GM19438 (cell line): Measurements from ENCODE around the gene DISP3.

Source experiments
- ATAC-seq: cut with Tn5 transposase; IDR thresholded peaks from one replicate; pipeline ENCODE4 v1.9.1; 2021; ENCODE audit warnings: low read depth; ENCODE audit not compliant: unreplicated experiment

Gene DISP3

DNA sequence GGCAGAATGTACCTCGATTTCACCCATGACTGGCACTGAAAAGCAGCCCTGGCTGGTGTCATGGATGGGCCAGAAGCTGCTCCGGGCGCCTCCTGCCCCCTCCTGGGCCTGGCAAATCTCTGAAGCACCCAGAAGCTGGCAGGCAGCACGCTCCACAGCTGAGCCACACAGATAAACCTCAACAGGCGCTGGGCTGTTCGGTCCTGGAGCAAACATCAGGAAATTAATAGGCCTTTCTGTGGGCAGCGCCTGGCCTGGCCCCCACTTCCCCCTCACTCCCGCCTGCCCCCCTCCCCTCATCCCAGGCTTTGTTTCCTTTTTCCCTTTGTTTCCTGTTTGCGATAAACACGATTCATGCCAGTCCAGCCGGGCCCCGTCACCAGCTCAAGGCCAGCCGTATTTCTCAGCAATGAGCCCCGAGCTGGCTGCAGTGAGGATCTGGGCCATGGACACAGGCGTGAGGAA, 20.1 kb upstream of the DISP3 start:
- ATAC-seq = no peak

DNA sequence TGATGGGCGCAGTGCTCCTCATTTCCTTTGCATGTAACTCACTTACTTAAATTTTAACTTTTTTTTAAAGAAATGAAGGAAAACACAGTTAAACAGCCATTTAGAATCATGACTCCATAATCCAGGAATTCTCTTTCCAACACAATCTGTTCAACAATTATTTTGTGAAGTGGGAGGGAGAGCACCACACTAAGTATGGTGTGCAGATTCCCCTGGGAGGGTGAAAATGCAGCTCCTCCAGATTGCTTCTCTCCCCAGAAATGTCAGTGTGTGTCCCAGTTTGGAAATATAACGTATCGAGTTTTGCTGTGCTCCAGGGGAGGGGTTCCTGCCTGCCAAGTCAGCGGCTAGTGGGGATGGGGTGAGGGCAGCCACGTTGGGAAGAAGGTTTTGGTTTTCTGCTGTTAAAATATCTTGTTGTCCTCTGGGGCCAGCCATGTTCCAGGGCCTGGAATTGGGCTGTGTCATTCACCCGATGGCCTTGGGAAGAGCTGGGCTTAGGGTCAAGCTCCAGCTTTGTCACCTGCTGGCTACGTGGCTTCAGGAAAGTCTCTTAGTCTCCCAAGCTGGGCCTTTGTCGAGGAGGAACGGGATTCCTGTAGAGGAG, 17.3 kb upstream of the DISP3 start:
- no peak for ATAC-seq

DNA sequence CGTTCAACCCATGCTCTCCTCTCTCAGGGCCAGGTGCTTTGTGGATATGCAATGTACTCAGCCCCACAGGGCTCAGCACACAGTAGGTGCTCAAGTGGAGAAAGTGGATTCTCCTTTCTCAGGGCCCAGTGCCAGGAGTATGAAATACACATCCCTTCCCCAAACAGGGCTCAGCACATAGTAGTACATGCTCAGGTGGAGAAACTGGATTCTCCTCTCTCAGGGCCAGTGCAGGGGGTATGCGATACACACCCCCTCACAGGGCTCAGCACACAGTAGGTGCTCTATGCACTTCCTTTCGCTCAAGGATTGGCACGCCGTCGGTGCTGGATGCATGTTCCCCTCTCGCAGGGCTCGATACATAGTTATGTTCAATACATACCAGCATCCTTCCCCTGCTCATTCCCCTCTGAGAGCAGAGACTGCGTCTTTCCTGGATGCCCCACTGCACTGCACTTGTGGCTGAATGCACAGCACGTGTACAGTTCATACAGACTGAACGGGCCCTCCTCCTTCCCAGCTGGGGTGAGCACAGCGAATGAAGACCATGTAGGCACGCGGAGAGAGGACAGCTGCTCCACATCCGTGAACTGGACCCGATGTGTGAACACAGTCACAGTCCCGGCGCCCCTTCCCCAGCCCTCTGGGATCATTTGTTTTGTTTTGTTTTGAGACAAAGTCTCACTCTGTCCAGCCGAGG, 16.6 kb upstream of the DISP3 start:
- no peak for ATAC-seq

DNA sequence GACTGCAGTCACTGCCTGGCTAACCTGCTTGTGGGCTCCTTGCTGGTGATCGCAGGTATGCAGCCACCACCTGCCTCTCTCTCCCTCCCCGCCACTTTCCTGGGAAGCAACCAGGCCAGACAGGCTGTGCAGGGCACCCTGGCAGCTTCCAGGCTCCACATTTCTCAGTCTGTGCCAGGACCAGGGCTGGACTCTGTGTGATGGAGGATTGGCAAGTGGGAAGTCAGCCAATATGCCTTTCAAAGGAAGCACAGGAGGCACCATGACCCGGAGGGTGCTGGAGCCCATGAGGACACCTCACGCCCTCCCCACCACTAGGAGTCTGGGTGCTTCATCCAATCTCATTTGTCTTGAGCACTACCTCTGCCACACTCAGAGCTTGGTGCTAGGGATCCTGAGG, 15.8 kb upstream of the DISP3 start:
- no peak for ATAC-seq

DNA sequence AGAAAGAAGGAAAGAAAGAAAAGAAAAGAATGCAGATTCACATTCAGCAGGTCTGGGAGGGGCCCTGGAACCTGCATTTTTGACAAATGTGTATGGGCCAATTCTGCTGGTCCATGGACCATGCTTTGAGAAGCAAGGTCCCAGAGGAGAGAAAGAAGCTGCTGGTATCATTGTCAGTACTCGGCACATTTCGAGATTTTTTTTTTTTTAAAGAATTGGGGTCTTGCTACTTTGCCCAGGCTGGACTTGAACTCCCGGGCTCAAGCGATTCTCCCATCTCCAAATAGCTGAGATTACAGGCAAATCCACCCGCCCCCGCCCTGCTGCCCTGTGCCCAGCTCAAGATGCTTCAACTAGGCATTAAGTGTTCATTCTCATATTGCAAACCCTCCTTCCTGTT, 13.6 kb upstream of the DISP3 start:
- no peak for ATAC-seq

DNA sequence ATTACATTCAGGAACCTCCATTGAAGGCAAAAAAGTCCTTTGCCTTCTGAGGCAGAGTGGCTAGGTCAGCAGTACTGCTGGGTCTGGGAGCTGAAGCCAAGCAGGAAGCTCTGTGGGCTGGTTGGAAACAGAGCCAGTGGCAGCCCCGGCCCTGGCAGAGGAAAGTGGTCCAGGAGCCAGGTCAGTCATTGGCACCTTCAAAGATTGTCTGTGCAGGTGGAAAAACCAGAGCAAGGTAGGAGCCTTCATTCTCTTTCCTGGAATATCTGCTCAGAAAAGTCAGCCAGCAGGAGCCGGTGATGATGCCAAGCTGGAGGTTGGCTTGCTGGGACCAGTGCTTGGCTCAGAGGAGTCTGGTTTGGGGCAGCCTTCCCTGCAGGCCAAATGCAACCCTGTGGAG, 12.5 kb upstream of the DISP3 start:
- no peak for ATAC-seq

DNA sequence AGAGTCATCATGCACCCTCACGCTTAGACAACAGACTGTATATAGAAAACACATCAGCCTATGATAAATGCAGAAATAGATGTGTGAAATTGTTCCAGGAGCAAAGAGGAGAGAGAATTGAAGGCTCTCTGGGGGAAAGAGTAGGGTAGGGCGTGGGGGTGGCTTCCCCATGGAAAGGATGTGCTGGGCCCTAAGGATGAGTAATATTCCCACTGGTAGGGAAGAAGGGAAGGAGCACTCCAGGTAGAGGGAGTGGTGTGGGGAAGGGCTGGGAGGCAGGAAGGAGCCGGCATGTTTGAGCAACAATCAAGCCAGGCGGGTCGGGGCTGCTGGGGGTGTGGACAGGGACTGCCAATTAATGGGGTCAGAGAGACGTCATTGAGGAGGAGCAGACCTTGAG, 10.1 kb upstream of the DISP3 start:
- ATAC-seq = no peak

DNA sequence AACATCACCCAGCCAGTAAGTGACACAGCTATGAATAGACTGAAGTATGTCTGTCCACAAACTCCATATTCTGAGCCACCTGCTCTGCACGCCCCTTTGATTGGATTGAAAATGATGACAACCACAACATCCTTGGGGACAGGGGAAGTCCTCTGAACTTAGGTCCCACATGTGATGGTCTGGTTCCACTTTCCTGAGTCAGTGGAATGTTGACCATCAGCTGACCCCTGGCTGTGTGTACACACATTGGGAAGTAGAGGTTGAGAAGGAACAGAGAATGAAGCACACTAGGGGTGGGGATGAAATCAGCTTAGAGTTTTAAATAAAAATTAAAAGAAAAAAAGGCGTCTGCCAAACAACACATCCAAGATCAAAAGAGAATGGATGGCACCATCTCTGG, 8.0 kb upstream of the DISP3 start:
- ATAC-seq = no peak

DNA sequence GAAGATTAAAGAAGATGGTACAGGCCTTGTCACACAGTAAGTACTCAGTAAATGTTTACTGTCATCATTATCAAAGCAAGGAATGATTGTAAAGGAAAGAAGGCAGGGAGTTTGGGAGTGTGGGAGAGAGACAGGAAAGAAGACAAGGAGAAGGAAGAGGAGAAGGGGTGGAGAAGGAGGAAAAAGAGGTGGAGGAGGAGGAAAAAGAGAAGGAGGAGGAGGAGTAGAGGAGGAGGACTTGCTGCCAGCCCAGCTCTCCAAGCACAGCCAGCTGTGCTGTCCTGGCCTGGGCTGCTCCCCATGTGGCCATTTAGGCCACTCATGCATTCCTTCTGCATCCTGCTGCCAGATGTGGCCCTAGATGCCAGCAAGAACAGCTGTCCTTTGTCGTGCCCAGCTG, 7.5 kb upstream of the DISP3 start:
- no peak for ATAC-seq

DNA sequence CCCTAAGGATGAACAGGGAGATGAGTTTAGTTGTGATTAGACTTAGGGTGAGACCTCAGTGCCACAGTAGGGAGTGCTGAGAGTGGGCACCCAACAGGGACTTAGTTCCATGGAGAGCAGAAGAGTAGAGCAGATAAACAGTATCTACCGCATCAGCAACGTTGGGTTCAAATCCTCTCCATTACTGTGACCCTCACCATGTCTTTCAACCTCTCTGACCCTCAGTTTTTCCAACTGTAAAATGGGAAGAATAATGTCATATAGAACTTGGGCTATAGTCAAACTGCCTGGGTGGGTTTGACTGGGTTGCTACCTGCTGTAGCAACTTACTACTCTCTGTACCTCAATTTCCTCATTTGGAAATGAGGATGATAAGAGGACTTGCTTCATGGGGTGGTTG, 6.7 kb upstream of the DISP3 start:
- ATAC-seq = no peak

DNA sequence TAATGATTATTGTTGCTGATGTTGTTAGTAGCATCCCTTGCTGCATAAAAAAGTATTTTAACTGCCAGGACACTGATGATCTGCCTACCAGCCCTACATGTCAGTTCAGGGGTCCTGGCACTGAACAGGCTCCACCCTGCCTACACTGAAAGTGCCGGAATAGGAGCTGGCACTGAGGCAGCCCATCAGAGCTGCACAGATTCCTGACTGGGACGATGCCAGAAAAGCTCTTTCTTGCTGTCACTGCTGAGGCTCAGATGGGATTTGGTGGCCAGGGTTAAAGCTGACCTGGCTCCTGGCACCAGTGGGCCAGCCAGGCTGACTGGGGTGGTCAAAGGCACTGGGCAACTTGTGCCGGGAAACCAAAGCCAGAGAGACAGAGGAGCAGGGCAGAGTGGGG, 6.2 kb upstream of the DISP3 start:
- ATAC-seq = no peak

DNA sequence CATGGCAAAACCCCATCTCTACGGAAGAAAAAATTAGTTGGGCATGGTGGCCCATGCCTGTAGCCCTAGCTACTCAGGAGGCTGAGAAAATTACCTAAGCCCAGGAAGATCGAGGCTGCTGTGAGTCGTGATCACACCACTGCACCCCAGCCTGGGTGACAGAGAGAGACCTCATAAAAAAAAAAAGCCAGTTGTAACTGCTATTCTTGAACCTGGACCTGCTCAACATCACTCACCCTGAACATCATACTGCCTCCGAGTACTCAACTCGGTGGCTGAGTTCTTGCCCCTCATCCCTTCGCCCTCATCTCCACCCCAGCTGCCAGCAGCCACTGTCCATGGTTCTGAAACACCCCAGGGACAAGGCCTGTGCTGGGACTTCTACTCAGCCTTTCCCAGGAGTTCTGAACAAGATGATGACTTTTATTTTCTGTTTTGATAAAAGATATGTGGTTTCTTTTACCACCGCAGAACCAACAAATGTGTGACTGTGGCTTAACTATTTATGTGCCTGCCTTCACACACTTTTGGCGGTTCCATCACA, 5.4 kb upstream of the DISP3 start:
- no peak for ATAC-seq

DNA sequence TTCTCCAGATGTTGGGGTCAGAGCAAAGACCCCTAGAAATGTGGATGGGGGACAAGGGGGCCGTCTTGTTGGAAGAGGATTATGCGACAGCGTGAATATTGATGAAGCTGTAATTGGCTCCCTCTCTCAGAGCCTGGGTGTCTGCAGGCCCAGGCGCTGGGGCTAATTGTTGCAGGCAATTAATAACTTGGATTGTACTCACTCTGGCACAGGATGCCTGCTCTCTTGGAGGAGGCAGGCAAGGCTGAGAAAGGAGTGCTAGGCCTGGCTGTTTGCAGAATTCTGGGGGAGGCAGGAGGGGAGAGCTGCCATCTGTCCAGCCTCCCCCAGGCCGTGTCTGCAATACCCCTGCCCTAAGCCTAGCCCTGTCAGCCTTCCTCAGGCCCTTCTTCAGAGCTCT, 4.1 kb upstream of the DISP3 start:
- ATAC-seq = no peak

DNA sequence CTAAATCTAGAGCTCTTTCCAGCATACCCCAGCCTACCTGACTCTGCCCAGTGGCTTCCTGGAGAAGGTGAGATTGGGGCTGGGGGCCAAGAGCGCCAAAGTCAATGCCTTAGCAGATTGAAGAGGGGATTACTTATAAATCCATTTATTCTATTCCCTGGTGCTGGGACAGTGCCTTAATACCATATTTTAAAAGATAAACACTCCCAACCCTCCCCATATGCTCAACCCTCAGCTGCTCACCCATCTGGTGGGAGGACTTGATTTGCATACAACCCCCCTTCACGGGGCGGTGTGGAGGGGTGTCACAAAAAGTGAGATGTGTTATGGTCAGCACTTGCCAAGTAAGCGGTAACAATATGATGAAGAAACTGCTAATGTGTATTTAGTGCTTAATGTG, 3.2 kb upstream of the DISP3 start:
- ATAC-seq = no peak

DNA sequence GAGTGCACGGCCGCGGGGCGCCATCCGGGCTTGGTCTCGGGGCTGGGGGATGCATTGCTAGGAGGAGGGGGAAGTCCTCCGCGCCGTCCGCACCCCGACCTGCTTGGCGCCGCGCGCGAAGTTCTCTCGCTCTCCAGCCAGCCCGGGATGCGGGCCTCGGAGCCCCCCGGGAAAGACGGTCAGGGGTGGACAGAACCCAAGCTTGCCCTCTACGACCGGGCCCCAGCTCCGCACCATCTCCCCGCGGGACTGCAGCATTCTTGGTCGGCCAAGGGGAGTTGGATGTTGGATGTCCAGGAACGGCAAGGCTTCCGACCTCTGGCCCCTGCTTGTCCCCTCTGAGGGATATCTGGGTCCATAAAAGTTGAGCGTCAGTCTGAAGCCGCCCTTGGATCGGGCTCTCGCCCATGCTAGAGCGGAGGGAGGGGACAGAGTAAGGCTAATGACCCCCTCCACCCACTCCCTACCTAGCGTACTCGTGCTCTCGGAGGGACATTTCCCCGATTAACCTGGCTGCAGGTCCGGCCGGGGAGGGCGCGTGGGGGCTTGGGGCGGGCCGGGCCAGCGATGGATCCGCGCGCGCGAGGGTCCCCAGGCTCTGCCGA, 522 bp downstream of the DISP3 start:
- ATAC-seq = no peak

DNA sequence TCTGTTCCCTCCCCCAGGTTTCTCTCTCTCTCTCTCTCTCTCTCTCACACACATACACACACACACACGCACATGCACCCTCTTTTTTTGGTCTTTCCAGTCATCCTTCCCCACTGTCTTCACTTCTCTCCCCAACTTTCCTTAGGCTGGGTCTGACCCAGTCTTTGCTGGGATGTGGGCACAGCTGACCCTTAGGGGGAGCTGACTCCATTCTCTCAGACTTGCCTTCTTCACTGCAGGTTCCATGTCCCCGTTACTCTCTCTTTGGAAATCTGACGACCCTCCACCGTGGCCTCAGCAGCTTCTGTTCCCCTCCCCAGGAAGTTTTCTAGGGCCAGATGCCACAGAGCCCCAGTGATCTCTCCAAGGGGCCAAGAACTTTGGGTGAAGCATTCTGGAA, 2.1 kb downstream of the DISP3 start:
- no peak for ATAC-seq

DNA sequence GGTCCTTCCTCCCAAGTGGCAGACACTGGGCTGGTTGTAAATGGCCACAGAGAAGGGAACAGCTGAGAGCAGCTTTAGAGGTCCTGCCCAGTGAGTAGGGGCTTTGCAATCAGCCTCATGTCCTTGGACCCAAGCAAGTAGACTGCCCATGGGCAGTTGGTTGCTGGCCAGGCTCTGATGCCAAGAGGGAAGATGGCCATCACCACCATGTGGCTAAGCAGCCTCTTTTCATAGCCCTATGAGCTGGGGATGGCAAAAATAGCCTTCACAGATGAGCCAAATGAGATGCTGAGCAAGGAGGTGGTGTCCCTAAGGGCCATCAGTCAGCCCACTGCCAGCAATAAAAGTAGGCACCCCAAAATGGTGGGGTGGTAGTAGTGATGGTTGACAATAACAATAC, 3.2 kb downstream of the DISP3 start:
- ATAC-seq = no peak

DNA sequence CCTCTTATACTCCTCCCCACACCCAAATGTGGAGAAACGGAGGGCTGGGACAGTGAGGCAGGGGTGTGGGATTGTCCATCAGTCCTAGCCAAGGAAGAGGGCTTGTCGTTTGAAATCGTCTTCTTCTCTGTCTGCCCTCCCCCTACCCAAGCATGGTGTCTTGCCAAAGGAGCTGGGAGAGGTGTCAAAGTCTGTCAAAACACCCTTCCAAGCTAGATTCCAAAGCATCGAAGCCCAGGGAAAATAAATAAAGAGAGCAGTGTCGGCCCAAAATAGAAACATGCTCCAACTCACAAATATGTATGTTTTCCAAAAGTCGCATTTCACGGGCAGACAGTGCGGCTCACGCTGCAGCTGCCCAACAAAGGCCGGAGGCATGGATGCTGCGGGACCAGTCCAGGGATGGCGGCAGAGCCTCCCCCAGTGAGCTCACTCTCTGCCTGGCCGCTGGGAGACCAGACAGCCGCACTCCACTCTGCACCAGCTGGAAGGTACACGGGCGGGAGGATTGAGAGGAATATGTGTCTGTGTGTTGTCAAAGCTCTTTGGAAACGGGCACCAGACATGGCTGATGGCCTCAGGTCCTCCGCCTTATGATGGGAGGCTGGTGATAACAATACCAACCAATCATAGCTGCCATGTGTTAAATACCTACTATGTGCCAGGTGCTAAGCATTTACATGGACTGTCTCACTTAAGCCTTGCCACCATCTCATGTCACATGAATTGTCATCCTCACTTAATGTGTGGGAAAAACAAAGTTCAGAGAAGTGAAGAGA, 3.9 kb downstream of the DISP3 start:
- no peak for ATAC-seq

DNA sequence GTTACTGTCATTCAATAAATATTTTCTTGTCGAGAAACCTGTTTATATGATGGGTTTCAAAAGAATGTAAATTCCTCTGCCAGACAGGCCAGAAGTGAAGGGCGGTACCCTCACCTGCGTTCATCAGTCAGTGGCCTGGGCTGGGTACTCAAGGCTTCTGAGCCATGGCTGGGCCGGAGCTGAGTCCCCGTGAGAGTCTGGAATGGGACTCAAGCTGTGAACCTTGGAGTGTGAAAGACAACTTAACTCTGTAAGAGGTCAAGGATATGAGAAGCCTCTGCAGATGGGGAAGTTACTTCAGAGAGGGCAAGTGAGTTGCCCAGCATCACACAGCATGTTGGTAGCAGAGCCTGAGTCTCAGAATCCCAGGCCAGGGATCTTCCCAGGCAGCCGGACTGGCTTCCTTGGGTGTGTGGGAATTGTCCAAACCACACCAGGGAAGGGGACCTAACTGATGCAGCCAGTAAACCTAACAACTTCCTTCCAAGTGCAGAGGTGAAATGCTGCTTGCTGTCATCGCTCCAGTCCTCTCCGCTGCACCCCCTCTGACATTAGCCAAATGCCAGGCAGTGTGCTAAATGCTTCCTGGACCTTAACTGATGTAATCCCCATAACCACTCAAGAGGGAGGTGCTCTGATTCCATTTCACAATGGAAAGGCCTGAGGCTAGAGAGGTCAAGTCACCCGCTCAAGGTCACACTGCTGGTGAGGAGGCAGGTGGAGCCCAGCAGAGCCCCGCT, 4.8 kb downstream of the DISP3 start:
- ATAC-seq = no peak

DNA sequence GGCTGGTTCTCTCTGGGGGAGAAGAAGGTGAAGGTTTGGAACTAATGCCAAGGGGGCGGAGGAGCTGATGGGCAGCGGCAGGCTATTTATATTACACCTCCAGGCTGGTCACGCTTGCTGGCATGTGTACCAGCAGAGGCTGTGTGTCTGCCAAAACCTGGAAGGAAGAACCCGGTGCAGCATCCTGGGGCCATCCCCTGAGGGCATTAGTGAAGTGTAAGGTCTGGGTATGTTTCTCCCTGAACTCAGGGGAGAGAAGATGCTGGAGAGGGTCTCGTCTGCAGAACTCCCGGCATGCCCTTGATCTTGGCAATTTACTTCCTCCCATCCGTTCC, 5.3 kb downstream of the DISP3 start:
- ATAC-seq = no peak

DNA sequence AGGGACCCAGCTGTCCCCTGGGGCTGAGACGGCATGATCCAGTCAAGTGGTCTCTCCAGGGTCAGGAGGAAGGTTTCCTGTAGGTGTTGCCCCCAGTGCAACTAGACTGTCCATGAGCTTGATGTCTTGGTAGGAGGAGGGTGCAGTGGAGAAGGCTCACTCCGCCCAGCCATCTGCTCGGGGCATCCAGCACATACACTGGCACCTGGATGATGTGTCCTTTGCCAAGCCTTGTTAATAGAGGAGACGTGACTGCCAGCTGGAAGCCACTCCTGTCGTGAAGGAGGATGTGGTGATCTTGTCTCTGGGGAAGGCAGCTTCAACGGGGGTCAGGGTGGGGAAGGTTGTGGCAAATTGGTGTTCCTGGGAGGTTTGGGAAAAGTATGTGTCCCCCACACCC, 6.2 kb downstream of the DISP3 start:
- no peak for ATAC-seq
